T-helper 9 cell (primary cell): Measurements from ENCODE around the gene C2CD4B.

ENCODE experiments used
- DNase-seq: peaks from one replicate; pipeline ENCODE4 v3.0.0-alpha.2; 2020

Gene C2CD4B

GRCh38 chr15:62147149-62147548 lies 17.9 kb downstream of the C2CD4B start:
- no peak for DNase-seq

GRCh38 chr15:62145015-62145735 lies 19.9 kb downstream of the C2CD4B start:
- no peak for DNase-seq

- DNase-seq: no peak
These were observed 22.3 kb downstream of the C2CD4B start for GRCh38 chr15:62142736-62143135.

GRCh38 chr15:62141643-62142588 lies 23.2 kb downstream of the C2CD4B start:
- DNase-seq: no peak

GRCh38 chr15:62141200-62141599 lies 23.9 kb downstream of the C2CD4B start:
- DNase-seq: no peak

- no peak for DNase-seq
These were observed 27.0 kb downstream of the C2CD4B start for GRCh38 chr15:62138124-62138523.

- no peak for DNase-seq
These were observed 27.9 kb downstream of the C2CD4B start for GRCh38 chr15:62136911-62137865.

- DNase-seq: no peak
These were observed 29.5 kb downstream of the C2CD4B start for GRCh38 chr15:62135532-62136134.

GRCh38 chr15:62133141-62133540 lies 31.9 kb downstream of the C2CD4B start:
- no peak for DNase-seq

GRCh38 chr15:62128916-62129315 lies 36.2 kb downstream of the C2CD4B start:
- no peak for DNase-seq

GRCh38 chr15:62126364-62126763 lies 38.7 kb downstream of the C2CD4B start:
- no peak for DNase-seq

GRCh38 chr15:62125773-62126172 lies 39.3 kb downstream of the C2CD4B start:
- DNase-seq: no peak

- no peak for DNase-seq
These were observed 40.1 kb downstream of the C2CD4B start for GRCh38 chr15:62124973-62125303.

- no peak for DNase-seq
These were observed 40.7 kb downstream of the C2CD4B start for GRCh38 chr15:62124176-62124972.

GRCh38 chr15:62122249-62122648 lies 42.8 kb downstream of the C2CD4B start:
- DNase-seq: no peak

GRCh38 chr15:62121273-62122015 lies 43.6 kb downstream of the C2CD4B start:
- DNase-seq: no peak

- DNase-seq: no peak
These were observed 44.3 kb downstream of the C2CD4B start for GRCh38 chr15:62120776-62121175.

- DNase-seq: no peak
These were observed 45.2 kb downstream of the C2CD4B start for GRCh38 chr15:62119874-62120273.

GRCh38 chr15:62119227-62119864 lies 45.7 kb downstream of the C2CD4B start:
- DNase-seq: no peak

GRCh38 chr15:62118520-62119226 lies 46.4 kb downstream of the C2CD4B start:
- DNase-seq: no peak
